Posterior vena cava (tissue), 2 donors: ENCODE measurements around the gene GALNT13. TPM values are rescaled to one million over a fixed set of nuclear protein-coding genes. Genes with fewer than 3 reads are reported as not detected.
"Not testable (repeated sequence)": the region's sequence is repeated elsewhere in the genome, so short reads cannot be mapped to it uniquely, and the experiment has no call there.

Source experiments
- DNase-seq: peaks from one replicate; pipeline ENCODE4 v3.0.0-alpha.2; 2020; ENCODE audit warnings: low spot score
- intact Hi-C, 2 donors: fragments of 100-400 bp; cut with DNase I; formaldehyde crosslinking; loops; one replicate each; pipeline versions ENCODE4 v1.14.1 to v1.14.2; 2022 to 2023
- total RNA-seq, 2 donors: library from RNA; stranded (reverse); fragmentation: NEBNext Ultra II Directional; extraction: Animal tissue kit (Norgen Biotek cat#: 25700); gene quantifications; one replicate each; pipeline ENCODE4 v1.2.1, GENCODE V29; 2021
- donor health status: DM: yes; HTN: yes; CAD: no.
- donor health status: DM: yes; HTN: yes; CAD: no.

The GALNT13 gene
- total RNA-seq, 2 donors from 2014 or later, result 6.0 to 6.2 TPM

- DNase-seq, result no peak
- intact Hi-C loops, result no loop called here
Measured at GRCh38 chr2:154447727-154448418, 576.2 kb downstream of the GALNT13 start.

GRCh38 chr2:154449951-154450658, 578.4 kb downstream of the GALNT13 start:
- intact Hi-C loops, result no loop called here
- DNase-seq, result no peak

DNA sequence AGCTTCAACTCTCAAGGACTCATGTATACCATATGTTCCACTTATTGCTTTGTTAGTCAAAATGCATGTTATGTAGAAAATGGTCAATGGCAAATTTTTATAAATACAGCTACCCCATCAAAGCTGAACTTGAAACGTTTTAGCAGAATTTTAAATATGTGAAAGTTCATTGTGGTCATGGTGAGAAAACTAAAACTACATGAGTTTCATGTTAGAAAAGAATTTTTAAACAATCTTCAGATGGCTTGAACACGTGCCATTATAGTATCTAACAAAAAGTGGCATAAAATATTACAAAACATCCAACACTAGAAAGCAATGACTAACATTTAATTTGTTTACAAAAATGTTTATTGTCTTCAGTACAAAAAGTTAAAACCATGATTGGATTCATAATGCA, 580.7 kb downstream of the GALNT13 start:
- intact Hi-C loops, result no loop called here

GRCh38 chr2:154452906-154453493, 581.3 kb downstream of the GALNT13 start:
- intact Hi-C loops, result no loop called here
- DNase-seq, result no peak

More for the DNA sequence above, 580.7 kb downstream of the GALNT13 start:
- DNase-seq, result no peak

GRCh38 chr2:154455166-154455565, 583.4 kb downstream of the GALNT13 start:
- intact Hi-C loops, result no loop called here
- DNase-seq, result no peak

- intact Hi-C loops, result no loop called here
Measured at GRCh38 chr2:154455866-154456265, 584.1 kb downstream of the GALNT13 start.

DNA sequence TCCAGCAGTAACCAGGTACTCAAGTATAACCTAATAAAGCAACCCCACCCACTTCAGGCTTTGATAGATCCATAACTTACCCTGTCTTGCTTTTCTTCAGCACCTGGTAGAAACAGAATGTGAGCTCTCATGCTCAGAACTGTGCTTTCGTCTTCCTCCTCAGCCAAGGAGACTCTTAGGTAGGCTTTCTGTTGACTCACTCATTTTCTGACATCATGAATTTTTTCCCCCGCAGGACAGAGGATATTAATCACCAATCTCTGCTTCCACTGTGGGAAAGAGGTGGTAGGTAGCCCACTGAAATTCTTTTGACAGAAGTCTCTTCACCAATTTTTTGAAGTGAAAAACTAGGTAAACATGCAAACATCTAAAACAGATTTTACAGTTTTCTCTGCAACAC, 585.6 kb downstream of the GALNT13 start:
- intact Hi-C loops, result no loop called here
- DNase-seq, result no peak

More at GRCh38 chr2:154455866-154456265, 584.1 kb downstream of the GALNT13 start:
- DNase-seq, result no peak

DNA sequence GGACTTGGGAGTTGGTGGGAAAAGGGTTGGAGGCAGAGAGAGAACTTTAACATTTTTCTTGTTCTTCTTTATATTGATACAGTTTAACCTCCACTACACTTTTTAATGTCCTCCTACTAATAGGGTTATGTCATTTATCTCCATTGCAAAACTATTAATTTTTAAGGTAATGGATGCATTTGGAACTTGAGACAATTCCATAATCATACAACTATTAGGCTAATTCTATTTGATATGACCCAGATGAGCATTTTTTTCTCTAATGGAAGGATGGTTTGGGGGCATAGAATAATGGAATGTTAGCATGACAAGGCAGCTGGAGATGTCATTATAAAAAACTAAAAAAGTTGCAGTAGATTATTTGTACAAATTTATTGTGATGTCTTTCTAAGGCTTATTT, 587.6 kb downstream of the GALNT13 start:
- intact Hi-C loops, result no loop called here
- DNase-seq, result no peak

- DNase-seq, result no peak
- intact Hi-C loops, result no loop called here
Measured at GRCh38 chr2:154462634-154463033, 590.9 kb downstream of the GALNT13 start.

GRCh38 chr2:154466226-154466625, 594.5 kb downstream of the GALNT13 start:
- intact Hi-C loops, result no loop called here

DNA sequence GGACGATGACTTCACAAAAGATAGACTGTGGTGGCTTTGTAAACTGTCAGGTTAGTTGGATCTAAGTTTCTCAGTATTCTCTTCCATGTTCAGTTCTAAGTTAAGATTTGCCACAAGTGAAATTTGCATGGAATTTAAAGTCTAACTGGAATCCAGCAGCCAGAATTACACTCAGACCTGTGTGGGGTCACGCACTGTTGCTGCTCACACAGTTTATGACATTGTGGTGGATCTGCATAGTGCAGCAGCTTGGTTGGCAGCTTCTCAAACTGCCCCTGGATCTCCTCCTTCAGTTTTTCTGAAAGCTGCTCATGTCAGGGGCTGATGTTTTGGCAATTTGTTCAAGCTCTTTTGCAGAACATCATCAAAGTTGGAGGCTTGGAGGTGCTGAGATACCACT, 598.7 kb downstream of the GALNT13 start:
- intact Hi-C loops, result no loop called here
- DNase-seq, result no peak

More at GRCh38 chr2:154466226-154466625, 594.5 kb downstream of the GALNT13 start:
- DNase-seq, result no peak

GRCh38 chr2:154471492-154471891, 599.8 kb downstream of the GALNT13 start:
- DNase-seq, intact Hi-C loops: not testable (repeated sequence)

- no peak for DNase-seq
Measured at GRCh38 chr2:154477319-154477718, 605.6 kb downstream of the GALNT13 start.

DNA sequence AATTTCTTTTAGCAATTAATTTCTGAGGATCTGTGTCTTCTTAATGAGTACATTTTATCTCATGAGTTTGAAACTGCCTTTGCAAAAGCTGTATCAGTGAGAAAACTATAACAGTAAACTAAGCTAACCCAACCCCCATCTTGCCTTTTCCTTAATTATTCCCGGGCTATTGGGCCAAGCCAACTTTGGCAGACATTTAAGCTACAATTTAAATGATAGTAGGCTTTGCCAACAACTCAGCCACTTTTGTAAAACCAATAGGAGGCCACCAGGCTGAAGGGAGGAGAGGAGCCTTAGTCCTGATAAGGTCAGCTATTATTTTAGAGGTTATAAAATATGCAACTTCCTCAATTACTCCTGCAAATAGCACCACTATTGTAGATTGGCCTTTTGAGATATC, 608.8 kb downstream of the GALNT13 start:
- intact Hi-C loops, result no loop called here
- no peak for DNase-seq

More at GRCh38 chr2:154477319-154477718, 605.6 kb downstream of the GALNT13 start:
- intact Hi-C loops, result no loop called here

GRCh38 chr2:154481336-154481735, 609.6 kb downstream of the GALNT13 start:
- no peak for DNase-seq

GRCh38 chr2:154484338-154485099, 612.8 kb downstream of the GALNT13 start:
- intact Hi-C loops, result no loop called here
- DNase-seq, result no peak

More at GRCh38 chr2:154481336-154481735, 609.6 kb downstream of the GALNT13 start:
- intact Hi-C loops, result no loop called here

DNA sequence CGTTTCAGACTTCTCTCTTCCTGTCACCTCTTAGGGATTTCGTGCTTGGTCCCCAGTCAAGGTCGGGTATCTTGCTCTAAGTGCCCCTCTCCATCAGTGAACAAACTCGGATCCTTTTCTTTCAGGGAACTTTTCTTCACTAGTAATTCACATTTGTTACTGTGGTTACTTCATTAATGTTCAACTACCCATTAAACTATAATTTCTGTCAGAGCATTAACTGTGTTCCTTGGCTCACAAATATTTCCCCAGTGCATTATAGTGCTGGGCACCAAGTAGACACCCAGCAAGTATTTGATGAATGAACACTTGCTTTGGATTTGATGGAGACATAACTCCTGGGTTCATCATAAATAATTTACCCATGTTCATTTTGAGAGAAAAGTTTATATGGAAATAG, 617.1 kb downstream of the GALNT13 start:
- intact Hi-C loops, result no loop called here
- DNase-seq, result no peak

- intact Hi-C loops, result no loop called here
- DNase-seq, result no peak
Measured at GRCh38 chr2:154489266-154489858, 617.6 kb downstream of the GALNT13 start.

GRCh38 chr2:154490530-154490929, 618.8 kb downstream of the GALNT13 start:
- no peak for DNase-seq
- intact Hi-C loops, result no loop called here
